Subcutaneous adipose tissue (tissue), 4 donors: Measurements from ENCODE around the gene SLC12A5. TPM values are rescaled to one million over a fixed set of nuclear protein-coding genes. Genes with fewer than 3 reads are reported as not detected.

Experiments used
- CTCF ChIP-seq: fragments of 450-650 bp; IDR thresholded peaks from one replicate; pipeline ENCODE4 v1.5.1; 2016; ENCODE audit warnings: low read depth, mild to moderate bottlenecking, control low read depth, antibody characterized with exemption, moderate library complexity
- total RNA-seq, 4 donors: library from RNA; depleted of rRNA; stranded (reverse); fragments of >200 nt; gene quantifications; one replicate each; pipeline ENCODE4 v1.1.0, GENCODE V29; 2016

Gene SLC12A5
- total RNA-seq, 4 donors from 2014 or later, result not detected

- TF ChIP-seq CTCF, result no peak
Measured at GRCh38 chr20:45994761-45995493, 34.1 kb upstream of the SLC12A5 start.

- TF ChIP-seq CTCF, result no peak
Measured at GRCh38 chr20:45997187-45997586, 31.8 kb upstream of the SLC12A5 start.

- no peak for TF ChIP-seq CTCF
Measured at GRCh38 chr20:45998337-45998736, 30.7 kb upstream of the SLC12A5 start.

- TF ChIP-seq CTCF, result no peak
Measured at GRCh38 chr20:45998761-45999160, 30.3 kb upstream of the SLC12A5 start.

- no peak for TF ChIP-seq CTCF
Measured at GRCh38 chr20:45999557-46000261, 29.3 kb upstream of the SLC12A5 start.

GRCh38 chr20:46000262-46000996 is 28.6 kb upstream of the SLC12A5 start:
- no peak for TF ChIP-seq CTCF

- no peak for TF ChIP-seq CTCF
Measured at GRCh38 chr20:46001498-46001897, 27.5 kb upstream of the SLC12A5 start.
